ENCODE data around the gene MCM9.
A peak's percentile ranks its signal among the peaks of the same experiment; 100 is the strongest.

Gene MCM9

DNA sequence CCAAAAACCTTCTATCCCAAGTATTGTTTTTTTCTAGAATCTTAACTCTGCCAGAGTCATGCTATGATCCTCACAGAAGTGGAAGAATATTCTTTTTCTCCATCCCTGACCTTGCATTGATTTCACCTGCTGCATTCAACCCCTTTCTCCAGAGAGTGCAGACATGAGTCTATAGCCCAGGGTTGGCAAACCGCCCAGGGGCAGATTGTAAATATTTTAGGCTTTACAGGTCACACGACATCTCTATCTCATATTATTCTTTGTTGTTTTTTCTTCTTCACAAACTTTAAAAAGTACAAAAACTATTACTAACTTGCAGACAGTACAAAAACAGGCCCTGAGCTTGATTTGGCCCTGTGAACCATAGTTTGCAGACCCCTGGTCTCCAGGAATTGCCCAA lies 153.1 kb downstream of the MCM9 start:
- TF ChIP-seq SPI1 (IDR thresholded peaks at IDR 0.05; ENCODE audit: borderline replicate concordance, low read depth): no peak
- TF ChIP-seq, protein P1, sequence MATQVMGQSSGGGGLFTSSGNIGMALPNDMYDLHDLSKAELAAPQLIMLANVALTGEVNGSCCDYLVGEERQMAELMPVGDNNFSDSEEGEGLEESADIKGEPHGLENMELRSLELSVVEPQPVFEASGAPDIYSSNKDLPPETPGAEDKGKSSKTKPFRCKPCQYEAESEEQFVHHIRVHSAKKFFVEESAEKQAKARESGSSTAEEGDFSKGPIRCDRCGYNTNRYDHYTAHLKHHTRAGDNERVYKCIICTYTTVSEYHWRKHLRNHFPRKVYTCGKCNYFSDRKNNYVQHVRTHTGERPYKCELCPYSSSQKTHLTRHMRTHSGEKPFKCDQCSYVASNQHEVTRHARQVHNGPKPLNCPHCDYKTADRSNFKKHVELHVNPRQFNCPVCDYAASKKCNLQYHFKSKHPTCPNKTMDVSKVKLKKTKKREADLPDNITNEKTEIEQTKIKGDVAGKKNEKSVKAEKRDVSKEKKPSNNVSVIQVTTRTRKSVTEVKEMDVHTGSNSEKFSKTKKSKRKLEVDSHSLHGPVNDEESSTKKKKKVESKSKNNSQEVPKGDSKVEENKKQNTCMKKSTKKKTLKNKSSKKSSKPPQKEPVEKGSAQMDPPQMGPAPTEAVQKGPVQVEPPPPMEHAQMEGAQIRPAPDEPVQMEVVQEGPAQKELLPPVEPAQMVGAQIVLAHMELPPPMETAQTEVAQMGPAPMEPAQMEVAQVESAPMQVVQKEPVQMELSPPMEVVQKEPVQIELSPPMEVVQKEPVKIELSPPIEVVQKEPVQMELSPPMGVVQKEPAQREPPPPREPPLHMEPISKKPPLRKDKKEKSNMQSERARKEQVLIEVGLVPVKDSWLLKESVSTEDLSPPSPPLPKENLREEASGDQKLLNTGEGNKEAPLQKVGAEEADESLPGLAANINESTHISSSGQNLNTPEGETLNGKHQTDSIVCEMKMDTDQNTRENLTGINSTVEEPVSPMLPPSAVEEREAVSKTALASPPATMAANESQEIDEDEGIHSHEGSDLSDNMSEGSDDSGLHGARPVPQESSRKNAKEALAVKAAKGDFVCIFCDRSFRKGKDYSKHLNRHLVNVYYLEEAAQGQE (IDR thresholded peaks at IDR 0.05; ENCODE audit: insufficient replicate concordance, low read depth): no peak
- TF ChIP-seq CTCF (IDR thresholded peaks at IDR 0.05; ENCODE audit: insufficient read depth, low read length): no peak
- no peak for TF ChIP-seq POLR2AphosphoS5 (IDR thresholded peaks at IDR 0.05; ENCODE audit: low read depth)
- TF ChIP-seq GABPA (IDR thresholded peaks at IDR 0.05; ENCODE audit: low read depth): no peak
- no peaks in the 10 kb centered on the region for H3K27me3 ChIP-seq (ENCODE audit: insufficient read depth, poor library complexity, severe bottlenecking)
- H3K27ac ChIP-seq (replicated peaks): no peak overlapping the region
- no peak overlapping the region for H3K4me3 ChIP-seq (replicated peaks; ENCODE audit: insufficient read depth, low read length)
- DNase-seq (ENCODE audit: low read depth in 1 of 2, low spot score in 1 of 2): no peak

DNA sequence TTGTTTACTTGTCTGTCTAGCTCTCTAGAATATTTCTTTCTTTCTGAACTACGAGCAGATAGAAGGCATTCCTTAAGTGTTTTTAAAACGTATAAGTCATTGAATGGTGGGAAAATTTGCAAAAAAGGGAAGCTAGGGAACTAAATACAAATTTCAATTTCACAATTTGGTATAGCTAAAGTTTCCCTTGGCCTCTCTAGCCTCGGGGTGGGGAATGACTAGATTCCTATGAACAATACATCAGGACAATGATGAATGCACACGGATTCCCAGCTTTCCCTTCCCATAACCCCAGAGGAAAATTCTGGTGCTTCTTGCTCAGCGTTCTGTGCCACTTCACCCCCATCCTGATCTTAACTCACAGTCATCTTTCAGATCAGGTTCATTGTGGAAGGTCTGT lies 154.3 kb downstream of the MCM9 start:
- H3K4me3 ChIP-seq (replicated peaks; ENCODE audit: insufficient read depth, low read length): no peak overlapping the region
- TF ChIP-seq GABPA (IDR thresholded peaks at IDR 0.05; ENCODE audit: low read depth): no peak
- H3K27me3 ChIP-seq (ENCODE audit: insufficient read depth, poor library complexity, severe bottlenecking): no peaks in the 10 kb centered on the region
- DNase-seq (ENCODE audit: low read depth in 1 of 2, low spot score in 1 of 2): no peak
- no peak overlapping the region for H3K27ac ChIP-seq (replicated peaks)

DNA sequence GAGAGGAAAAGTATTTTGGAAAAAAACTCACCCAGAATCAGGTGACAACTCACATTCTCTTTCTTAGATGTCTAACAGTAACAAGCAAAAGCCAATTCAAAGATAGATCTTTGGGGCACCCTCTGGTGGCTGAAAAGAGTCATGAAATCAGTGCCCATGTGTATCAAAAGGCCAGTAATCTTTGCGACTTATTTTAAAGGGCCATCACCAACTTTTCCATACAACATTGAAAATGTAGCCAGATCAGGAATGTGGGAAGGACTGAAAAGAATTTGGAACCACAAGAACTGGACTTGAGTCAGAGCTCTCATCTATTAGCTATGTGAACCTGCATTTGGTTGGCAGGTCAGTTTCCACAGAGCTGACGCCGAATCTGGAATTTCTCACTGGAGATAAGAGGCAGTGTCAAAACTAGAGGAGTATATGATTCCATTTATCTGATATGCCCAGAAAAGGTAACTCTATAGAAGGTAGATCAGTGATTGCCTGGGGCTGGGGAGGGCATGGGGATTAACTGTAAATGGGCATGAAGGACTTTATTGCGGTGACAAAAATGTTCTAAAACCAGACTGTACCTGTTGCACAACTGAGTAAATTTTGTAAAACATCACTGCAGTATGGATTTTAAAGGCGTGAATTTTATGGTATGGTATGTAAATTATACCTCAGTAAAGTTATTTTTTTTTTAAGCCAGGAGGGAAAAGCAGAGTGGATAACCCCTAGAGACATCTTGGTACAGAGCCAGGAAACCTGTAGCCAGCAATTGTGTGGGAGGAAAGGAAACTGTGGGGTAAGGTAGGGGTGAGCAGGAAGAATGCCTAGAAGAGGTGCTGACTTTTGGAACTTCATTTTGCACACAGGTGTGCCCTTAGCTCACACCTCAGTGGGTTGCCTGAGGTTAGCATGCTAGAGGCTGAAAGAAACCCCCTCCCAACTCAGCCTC lies 158.1 kb downstream of the MCM9 start:
- Histone ChIP-seq H3K27ac (replicated peaks) (no peak overlapping the region), H3K4me3 (replicated peaks; ENCODE audit: insufficient read depth, low read length) (no peak overlapping the region), H3K27me3 (ENCODE audit: insufficient read depth, poor library complexity, severe bottlenecking) (no peaks in the 10 kb centered on the region)
- peak; percentile 13 to 46 for DNase-seq (ENCODE audit: low read depth in 1 of 2, low spot score in 1 of 2)
- TF ChIP-seq CTCF (IDR thresholded peaks at IDR 0.05; ENCODE audit: insufficient read depth, low read length) (peak; percentile 40), GABPA (IDR thresholded peaks at IDR 0.05; ENCODE audit: low read depth) (no peak)

- Histone ChIP-seq H3K27ac (replicated peaks) (no peak overlapping the region), H3K4me3 (replicated peaks; ENCODE audit: insufficient read depth, low read length) (no peak overlapping the region), H3K27me3 (ENCODE audit: insufficient read depth, poor library complexity, severe bottlenecking) (no peaks in the 10 kb centered on the region)
- TF ChIP-seq, protein P1 (IDR thresholded peaks at IDR 0.05; ENCODE audit: insufficient replicate concordance, low read depth): no peak
- TF ChIP-seq CTCF (IDR thresholded peaks at IDR 0.05; ENCODE audit: insufficient read depth, low read length): no peak
- TF ChIP-seq SPI1 (IDR thresholded peaks at IDR 0.05; ENCODE audit: borderline replicate concordance, low read depth): no peak
- TF ChIP-seq GABPA (IDR thresholded peaks at IDR 0.05; ENCODE audit: low read depth): no peak
- no peak for TF ChIP-seq POLR2AphosphoS5 (IDR thresholded peaks at IDR 0.05; ENCODE audit: low read depth)
- DNase-seq (ENCODE audit: low read depth in 1 of 2, low spot score in 1 of 2): no peak
Observed at GRCh38 chr6:118775381-118775780, 159.6 kb downstream of the MCM9 start.
